Activated naive CD4-positive, alpha-beta T cell treated with anti-CD3 and anti-CD28 coated beads, Interleukin-2, amount 10 ng/mL, durations not matched to agents 7 days and 5 days (primary cell): ENCODE data around the gene FKBP1A.

Experiments
- CTCF ChIA-PET: fragments of 350-600 bp; sonication (Branson Sonifier 250); formaldehyde crosslinking; loops from one replicate; lab custom pipeline; 2021; ENCODE audit warnings: antibody characterized with exemption; lab: Charles Lee
- DNase-seq: peaks from one replicate; pipeline ENCODE4 v3.0.0-alpha.2; 2020
- H3K27ac Mint-ChIP-seq: one replicate; pipeline ENCODE4 v1.8.0; 2021; ENCODE audit warnings: mild to moderate bottlenecking, moderate library complexity, mixed read lengths
- H3K27me3 Mint-ChIP-seq: one replicate; pipeline ENCODE4 v1.8.0; 2021; ENCODE audit warnings: mild to moderate bottlenecking, mixed read lengths
- H3K36me3 Mint-ChIP-seq: one replicate; pipeline ENCODE4 v1.8.0; 2021; ENCODE audit warnings: mixed read lengths
- H3K4me1 Mint-ChIP-seq: one replicate; pipeline ENCODE4 v1.8.0; 2021; ENCODE audit warnings: mixed read lengths
- H3K4me3 Mint-ChIP-seq: one replicate; pipeline ENCODE4 v1.8.0; 2021; ENCODE audit warnings: mild to moderate bottlenecking, moderate library complexity, mixed read lengths
- H3K9me3 Mint-ChIP-seq: one replicate; pipeline ENCODE4 v1.8.0; 2021; ENCODE audit warnings: mixed read lengths

Gene FKBP1A

DNA sequence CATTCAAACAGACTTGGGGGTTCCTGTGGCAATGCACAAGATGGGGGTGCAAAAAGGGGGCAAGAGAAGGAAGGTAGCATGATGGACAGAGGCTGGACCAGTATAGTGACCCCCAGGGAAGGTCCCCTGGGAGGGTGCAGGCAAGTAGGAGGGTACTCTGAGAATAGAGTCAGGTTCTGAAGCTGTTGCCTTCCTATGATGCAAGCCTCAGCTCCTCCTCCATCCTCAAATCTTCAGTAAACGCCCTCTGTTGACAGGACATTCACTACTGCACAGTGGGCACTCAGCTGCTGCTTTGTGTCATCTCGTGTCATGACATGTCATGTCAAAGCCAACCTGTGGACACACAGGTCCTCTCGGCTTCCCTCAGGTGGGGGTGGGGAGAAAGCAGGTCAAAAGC, 58.1 kb downstream of the FKBP1A start:
- peaks cover 42% of the 10 kb centered on the region for H3K36me3 Mint-ChIP-seq
- no peaks in the 10 kb centered on the region for H3K27me3 Mint-ChIP-seq
- H3K27ac Mint-ChIP-seq, result peak overlapping the region; percentile 19
- H3K9me3 Mint-ChIP-seq, result no peaks in the 10 kb centered on the region
- CTCF ChIA-PET, result no interaction called here
- H3K4me3 Mint-ChIP-seq, result no peak overlapping the region
- H3K4me1 Mint-ChIP-seq, result peaks cover 51% of the 10 kb centered on the region
- DNase-seq, result no peak

DNA sequence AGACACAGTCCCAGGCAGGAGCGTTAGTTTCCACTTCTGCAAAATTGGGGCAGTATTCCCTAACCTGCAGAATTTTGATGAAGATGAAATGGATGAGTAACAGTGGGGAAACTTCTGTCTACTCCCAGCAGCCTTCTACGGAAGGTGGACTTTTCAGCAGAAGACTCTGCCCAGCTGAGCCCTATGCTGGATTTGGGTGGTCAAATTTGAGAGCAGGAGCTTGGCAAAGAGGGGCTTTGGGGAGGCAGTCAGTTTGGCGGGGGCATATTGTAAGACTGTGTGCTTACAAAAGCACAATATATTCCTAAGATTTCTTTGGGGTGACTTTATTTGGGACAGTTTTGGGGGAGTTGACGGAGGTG, 58.5 kb downstream of the FKBP1A start:
- H3K36me3 Mint-ChIP-seq, result peaks cover 44% of the 10 kb centered on the region
- H3K4me1 Mint-ChIP-seq, result peaks cover 56% of the 10 kb centered on the region
- no peaks in the 10 kb centered on the region for H3K9me3 Mint-ChIP-seq
- DNase-seq, result no peak
- no peaks in the 10 kb centered on the region for H3K27me3 Mint-ChIP-seq
- CTCF ChIA-PET, result no interaction called here
- H3K27ac Mint-ChIP-seq, result no peak overlapping the region
- H3K4me3 Mint-ChIP-seq, result no peak overlapping the region

DNA sequence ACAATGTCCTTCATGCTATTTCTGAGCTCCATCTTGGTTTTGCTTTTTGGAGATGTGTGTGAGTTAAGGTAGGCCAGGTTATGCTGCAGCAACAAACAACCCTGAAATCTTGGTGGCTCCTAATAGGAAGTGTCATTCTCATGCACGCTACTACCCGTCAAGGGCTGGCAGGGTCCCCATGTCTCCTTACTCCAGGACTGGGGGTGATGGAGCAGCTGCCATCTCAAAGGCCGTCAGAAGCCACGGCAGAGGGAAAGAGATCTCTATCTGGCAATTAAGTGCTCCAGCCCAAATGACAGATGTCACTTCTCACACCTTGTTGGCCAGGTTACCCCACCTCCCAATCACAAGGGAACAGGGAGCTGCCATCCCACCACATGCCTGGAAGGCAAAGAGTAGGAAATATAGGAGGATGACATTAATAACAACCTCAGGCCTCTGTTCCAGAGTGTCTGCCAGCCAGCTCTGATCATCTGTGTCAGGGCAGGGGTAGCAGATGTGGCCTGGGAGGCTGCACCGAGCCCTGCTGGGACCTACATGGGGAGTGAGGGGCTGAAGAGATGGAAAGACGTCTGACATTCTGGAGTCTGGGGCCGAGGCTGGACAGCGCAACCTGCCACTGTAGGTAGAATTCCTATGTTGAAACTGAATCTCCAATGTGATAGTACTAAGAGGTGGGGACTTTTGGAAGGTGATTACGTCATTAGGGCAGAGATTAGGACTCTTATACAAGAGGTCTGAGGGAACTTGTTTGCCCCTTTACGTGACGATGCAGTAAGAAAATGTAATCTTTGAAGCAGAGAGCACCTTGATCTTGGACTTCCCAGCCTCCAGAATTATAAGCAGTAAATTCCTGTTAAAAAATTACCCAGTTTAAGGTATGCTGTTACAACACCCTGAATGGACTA, 59.1 kb downstream of the FKBP1A start:
- H3K9me3 Mint-ChIP-seq, result no peaks in the 10 kb centered on the region
- CTCF ChIA-PET, result interaction anchor here (0.7 kb wide), 1 partner anchor 12 kb away, joined by 3 read pairs; no protein-coding TSS in a partner anchor
- no peak for DNase-seq
- no peak overlapping the region for H3K4me3 Mint-ChIP-seq
- H3K27ac Mint-ChIP-seq, result no peak overlapping the region
- peaks cover 44% of the 10 kb centered on the region for H3K36me3 Mint-ChIP-seq
- peaks cover 59% of the 10 kb centered on the region for H3K4me1 Mint-ChIP-seq
- H3K27me3 Mint-ChIP-seq, result no peaks in the 10 kb centered on the region

DNA sequence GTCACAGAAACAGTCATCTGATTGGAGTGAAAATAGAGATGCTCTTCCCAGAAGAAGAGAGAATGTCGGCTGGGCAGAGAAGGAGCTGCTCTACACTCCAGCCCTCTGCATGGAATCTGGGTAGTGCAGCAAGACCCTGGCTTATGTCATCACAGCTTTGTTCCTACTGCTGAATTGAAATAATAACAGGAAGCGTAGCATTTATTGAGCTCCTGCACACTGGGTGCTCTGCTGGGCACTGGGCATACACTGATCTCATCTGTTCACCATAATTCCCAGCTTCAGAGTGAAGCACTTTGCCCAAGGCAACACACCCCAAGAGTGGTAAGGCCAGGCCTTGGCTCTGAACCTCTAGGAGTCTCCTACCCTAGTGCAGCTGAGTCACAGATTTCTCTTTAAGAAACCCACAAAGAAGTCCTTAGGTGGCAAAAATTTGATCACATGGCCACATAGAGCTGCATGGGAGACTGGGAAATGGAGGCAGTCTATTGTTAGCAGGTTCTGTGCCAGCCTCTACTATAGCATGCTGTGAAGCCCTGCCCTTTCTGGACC, 60.0 kb downstream of the FKBP1A start:
- no peaks in the 10 kb centered on the region for H3K27me3 Mint-ChIP-seq
- H3K4me1 Mint-ChIP-seq, result peaks cover 59% of the 10 kb centered on the region
- H3K36me3 Mint-ChIP-seq, result peaks cover 47% of the 10 kb centered on the region
- no peak overlapping the region for H3K27ac Mint-ChIP-seq
- CTCF ChIA-PET, result interaction anchor here (0.7 kb wide), 1 partner anchor 13 kb away, joined by 3 read pairs; no protein-coding TSS in a partner anchor
- DNase-seq, result no peak
- no peak overlapping the region for H3K4me3 Mint-ChIP-seq
- H3K9me3 Mint-ChIP-seq, result no peaks in the 10 kb centered on the region

DNA sequence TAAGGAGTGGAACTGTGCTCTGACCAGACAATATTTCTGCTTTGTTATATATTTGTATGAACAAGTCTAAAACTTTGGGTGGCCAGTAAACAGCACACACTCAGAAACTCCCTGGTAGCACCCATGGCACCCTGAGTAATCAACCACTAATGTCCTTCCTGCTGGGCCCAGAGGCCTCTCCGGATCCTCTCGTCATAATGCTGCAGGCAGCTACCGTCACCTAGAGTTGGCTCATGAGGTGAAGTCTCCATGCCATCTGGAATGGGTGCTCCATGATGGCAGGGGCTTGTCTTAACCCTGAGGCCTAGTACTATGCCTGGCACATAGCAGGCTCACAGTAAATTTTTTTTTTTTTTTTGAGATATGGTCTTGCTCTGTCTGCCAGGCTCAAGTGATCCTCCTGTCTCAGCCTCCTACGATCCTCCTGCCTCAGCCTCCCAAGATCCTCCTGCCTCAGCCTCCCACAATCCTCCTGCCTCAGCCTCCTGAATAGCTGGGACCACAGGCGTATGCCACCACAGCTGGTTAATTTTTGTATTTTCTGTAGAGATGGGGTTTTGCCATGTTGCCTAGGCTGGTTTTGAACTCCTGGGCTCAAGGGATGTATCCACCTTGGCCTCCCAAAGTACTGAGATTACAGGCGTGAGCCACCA, 60.9 kb downstream of the FKBP1A start:
- Mint-ChIP-seq H3K4me1 (peaks cover 55% of the 10 kb centered on the region), H3K9me3 (no peaks in the 10 kb centered on the region), H3K27ac (peak overlapping the region; percentile 83), H3K27me3 (no peaks in the 10 kb centered on the region), H3K4me3 (no peak overlapping the region), H3K36me3 (peaks cover 50% of the 10 kb centered on the region)
- CTCF ChIA-PET, result no interaction called here
- no peak for DNase-seq

DNA sequence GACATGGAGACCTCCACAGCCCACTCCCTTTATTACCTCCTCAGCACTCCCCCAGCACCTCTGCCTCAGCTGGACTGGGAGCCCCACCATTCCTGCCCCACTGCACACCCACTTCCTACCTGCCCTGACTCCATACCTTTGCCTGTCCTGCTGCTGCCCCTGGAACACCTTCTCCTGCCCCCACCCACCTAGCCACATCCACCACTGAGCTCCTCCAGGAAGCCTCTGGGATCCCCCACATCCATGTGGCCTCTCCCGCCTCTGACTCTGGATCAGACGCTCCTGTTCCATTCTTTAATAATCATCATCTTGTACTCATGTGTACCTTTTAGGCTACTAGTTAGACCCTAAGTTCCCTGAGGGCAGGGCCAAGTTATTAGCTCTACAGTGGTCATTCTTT, 61.8 kb downstream of the FKBP1A start:
- CTCF ChIA-PET, result no interaction called here
- H3K4me3 Mint-ChIP-seq, result no peak overlapping the region
- H3K9me3 Mint-ChIP-seq, result no peaks in the 10 kb centered on the region
- H3K27me3 Mint-ChIP-seq, result no peaks in the 10 kb centered on the region
- peaks cover 44% of the 10 kb centered on the region for H3K36me3 Mint-ChIP-seq
- peaks cover 46% of the 10 kb centered on the region for H3K4me1 Mint-ChIP-seq
- no peak for DNase-seq
- H3K27ac Mint-ChIP-seq, result peak overlapping the region; percentile 83

- Mint-ChIP-seq H3K27me3 (no peaks in the 10 kb centered on the region), H3K36me3 (peaks cover 44% of the 10 kb centered on the region), H3K9me3 (no peaks in the 10 kb centered on the region), H3K4me1 (peaks cover 42% of the 10 kb centered on the region), H3K4me3 (peak overlapping the region; percentile 32), H3K27ac (peak overlapping the region; percentile 93)
- CTCF ChIA-PET, result interaction anchor here (1.2 kb wide), 1 partner anchor 173 kb away, joined by 3 read pairs; no protein-coding TSS in a partner anchor
- DNase-seq, result peak; percentile 73
These were observed 62.6 kb downstream of the FKBP1A start for GRCh38 chr20:1330075-1330830.

DNA sequence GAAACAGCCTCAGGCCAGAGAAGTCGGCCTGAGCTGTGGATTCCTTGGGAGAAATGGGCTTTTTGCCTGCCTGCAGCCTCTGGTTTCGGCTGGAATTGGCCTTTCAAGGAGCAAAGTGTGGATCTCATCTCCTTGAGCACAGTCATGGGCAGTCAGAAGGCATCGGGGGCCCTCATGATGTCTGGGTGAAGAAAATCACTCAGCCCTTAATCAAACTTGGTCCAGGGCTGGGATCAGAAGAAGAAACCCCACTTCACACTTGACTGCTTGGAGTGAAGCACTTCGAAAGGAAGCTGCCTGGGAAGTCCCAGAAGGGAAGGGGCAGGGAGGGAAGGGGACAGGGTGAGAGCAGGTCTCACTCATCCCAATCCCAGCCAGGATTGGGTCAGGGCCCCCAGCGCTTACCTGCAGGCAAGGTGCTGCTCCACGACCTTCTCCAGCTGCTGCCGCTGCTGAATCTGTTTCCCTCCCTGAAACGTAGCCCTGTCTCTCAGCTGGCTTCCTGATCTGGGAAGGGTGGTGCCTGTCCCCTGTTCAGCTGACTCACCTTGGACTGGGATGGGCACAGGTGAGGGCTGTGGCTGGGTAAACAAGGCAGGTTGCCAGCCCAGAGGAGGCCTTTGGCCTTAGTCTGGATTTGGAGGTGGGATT, 64.0 kb downstream of the FKBP1A start, which contains the start of gene SDCBP2:
Gene SDCBP2 (minus strand): TSS at position 460 of the 651 bp plus-strand sequence. CDS start 8,723 bp downstream, outside the sequence.
- no peak for DNase-seq
- no peak within 1 kb of the TSS for H3K4me3 Mint-ChIP-seq
- H3K4me1 Mint-ChIP-seq, result peaks cover 33% of the 10 kb centered on the region
- H3K27ac Mint-ChIP-seq, result peak within 1 kb of the TSS; percentile 93
- H3K9me3 Mint-ChIP-seq, result no peaks in the 10 kb centered on the region
- CTCF ChIA-PET, result interaction anchor here (0.9 to 1.9 kb wide), 5 partner anchors 34 to 448 kb away, joined by 3 to 5 read pairs (median 4); no protein-coding TSS in a partner anchor
- no peaks in the 10 kb centered on the region for H3K27me3 Mint-ChIP-seq
- H3K36me3 Mint-ChIP-seq, result peaks cover 36% of the 10 kb centered on the region

- no peaks in the 10 kb centered on the region for H3K9me3 Mint-ChIP-seq
- H3K27ac Mint-ChIP-seq, result peak overlapping the region; percentile 83
- H3K36me3 Mint-ChIP-seq, result peaks cover 30% of the 10 kb centered on the region
- CTCF ChIA-PET, result interaction anchor here (1.7 to 1.9 kb wide), 3 partner anchors 35 to 110 kb away, joined by 4 to 5 read pairs (median 5); no protein-coding TSS in a partner anchor
- no peaks in the 10 kb centered on the region for H3K27me3 Mint-ChIP-seq
- DNase-seq, result no peak
- peaks cover 35% of the 10 kb centered on the region for H3K4me1 Mint-ChIP-seq
- no peak overlapping the region for H3K4me3 Mint-ChIP-seq
These were observed 64.8 kb downstream of the FKBP1A start for GRCh38 chr20:1327827-1328679.

DNA sequence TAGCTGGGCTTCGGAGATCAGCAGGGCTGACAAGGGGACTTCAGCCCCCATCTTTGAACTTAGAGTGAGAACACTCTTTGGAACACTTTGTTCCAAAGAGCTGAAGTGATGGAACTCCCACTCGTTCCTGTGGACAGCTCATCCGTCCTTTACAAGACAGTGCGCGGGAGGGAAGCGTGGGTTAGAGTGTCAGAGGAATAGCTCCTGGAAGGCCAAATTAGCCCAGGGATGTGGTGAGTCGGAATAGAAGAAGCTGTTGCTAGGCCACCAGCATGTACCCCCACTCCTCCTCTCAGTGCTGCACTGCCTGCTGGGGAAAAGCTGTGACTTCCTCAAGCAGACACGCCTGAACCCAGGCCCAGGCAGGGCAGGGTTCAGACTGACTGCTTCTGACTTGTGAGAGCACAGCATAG, 65.6 kb downstream of the FKBP1A start:
- no peaks in the 10 kb centered on the region for H3K9me3 Mint-ChIP-seq
- H3K36me3 Mint-ChIP-seq, result peaks cover 24% of the 10 kb centered on the region
- peaks cover 30% of the 10 kb centered on the region for H3K4me1 Mint-ChIP-seq
- CTCF ChIA-PET, result interaction anchor here (0.8 to 1.9 kb wide), 3 partner anchors 109 to 113 kb away, joined by 3 to 5 read pairs (median 5); no protein-coding TSS in a partner anchor
- no peak for DNase-seq
- peak overlapping the region; percentile 42 for H3K4me3 Mint-ChIP-seq
- no peaks in the 10 kb centered on the region for H3K27me3 Mint-ChIP-seq
- no peak overlapping the region for H3K27ac Mint-ChIP-seq

DNA sequence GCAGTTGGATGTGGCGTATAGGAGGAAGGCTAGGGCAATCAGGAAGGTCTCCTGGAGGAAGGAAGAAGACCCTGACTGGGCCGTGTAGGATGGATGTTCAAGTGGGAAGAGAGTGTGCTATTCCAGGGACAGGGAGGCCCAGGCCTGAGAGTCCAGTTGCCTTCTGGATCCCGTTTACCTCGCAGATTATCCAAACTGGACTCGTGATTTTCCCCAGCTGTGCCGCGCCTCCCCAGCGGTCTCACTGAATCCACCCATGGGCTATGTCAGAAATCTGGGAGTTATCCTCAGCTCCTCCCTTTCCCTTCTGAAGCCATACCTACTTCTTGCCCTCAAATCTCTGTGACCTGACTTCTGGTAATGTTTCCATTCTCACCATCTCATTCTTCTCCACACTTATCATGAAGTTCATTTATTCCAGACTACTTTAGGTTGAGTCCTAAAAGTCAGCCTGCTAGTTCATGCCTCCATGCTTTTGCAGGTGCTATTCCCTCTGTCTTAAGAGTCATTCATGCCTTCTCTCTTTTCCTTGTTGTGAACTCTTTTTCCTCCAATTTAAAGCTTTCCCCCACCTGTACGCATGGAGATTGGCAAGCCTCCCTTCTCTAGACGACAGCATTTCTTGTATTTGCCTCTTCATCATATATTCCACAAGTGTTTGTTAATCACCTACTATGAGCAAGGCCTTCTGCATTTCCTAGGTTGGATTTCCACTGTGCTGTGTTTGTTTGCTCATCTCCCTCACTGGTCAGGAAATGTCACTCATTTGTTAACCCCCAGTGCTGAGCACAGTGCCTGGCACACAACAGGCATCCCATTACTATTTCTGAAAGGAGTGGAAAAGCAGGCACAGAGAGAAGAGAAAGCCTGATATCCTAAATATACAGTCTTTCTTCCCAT, 66.6 kb downstream of the FKBP1A start:
- no peak for DNase-seq
- Mint-ChIP-seq H3K27me3 (no peaks in the 10 kb centered on the region), H3K4me3 (no peak overlapping the region)

More for the DNA sequence above, 66.6 kb downstream of the FKBP1A start:
- H3K27ac Mint-ChIP-seq, result no peak overlapping the region
- H3K4me1 Mint-ChIP-seq, result peaks cover 28% of the 10 kb centered on the region
- peaks cover 16% of the 10 kb centered on the region for H3K36me3 Mint-ChIP-seq
- CTCF ChIA-PET, result interaction anchor here (0.6 to 2.2 kb wide), 4 partner anchors 12 to 169 kb away, joined by 3 to 8 read pairs (median 3); no protein-coding TSS in a partner anchor
- no peaks in the 10 kb centered on the region for H3K9me3 Mint-ChIP-seq
